WTC11 (cell line): Measurements from ENCODE around the gene DGKZ. TPM values are rescaled to one million over a fixed set of nuclear protein-coding genes. Genes with fewer than 3 reads are reported as not detected.

Experiments used
- ATAC-seq: fragments of 200-7000 bp; cut with Tn5 transposase; 2 replicates; pipeline ENCODE4 v1.10.0; 2021; ENCODE audit warnings: mild to moderate bottlenecking, moderate library complexity
- CTCF ChIA-PET: fragments of 300-600 bp; sonication (Branson Sonifier 250); formaldehyde crosslinking; loops from one replicate; lab custom pipeline; 2021; ENCODE audit warnings: antibody characterized with exemption; lab: Charles Lee
- POLR2A ChIA-PET: fragments of 350-600 bp; sonication (Branson Sonifier 250); formaldehyde crosslinking; loops from one replicate; lab custom pipeline; 2021; ENCODE audit warnings: antibody characterized with exemption; lab: Charles Lee
- DNase-seq: peaks from one replicate; pipeline ENCODE4 v3.0.0; 2021; ENCODE audit warnings: low spot score
- H3K27ac Mint-ChIP-seq: 2 replicates; pipeline ENCODE4 v1.8.0; 2021; ENCODE audit warnings: mixed read lengths
- H3K27me3 Mint-ChIP-seq: 2 replicates; pipeline ENCODE4 v1.8.0; 2021; ENCODE audit warnings: low read depth, mild to moderate bottlenecking, moderate library complexity, mixed read lengths
- H3K36me3 Mint-ChIP-seq: 2 replicates; pipeline ENCODE4 v1.8.0; 2021; ENCODE audit warnings: mixed read lengths
- H3K4me1 Mint-ChIP-seq: 2 replicates; pipeline ENCODE4 v1.8.0; 2022; ENCODE audit warnings: mixed read lengths
- H3K4me3 Mint-ChIP-seq: 2 replicates; pipeline ENCODE4 v1.8.0; 2021; ENCODE audit warnings: mild to moderate bottlenecking, moderate library complexity, mixed read lengths
- H3K9me3 Mint-ChIP-seq: 2 replicates; pipeline ENCODE4 v1.8.0; 2021; ENCODE audit warnings: mixed read lengths
- AFF4 ChIP-seq: sonication (generic); formaldehyde crosslinking; IDR thresholded peaks from 2 replicates; pipeline ENCODE4 v1.8.1; 2023; ENCODE audit warnings: mild to moderate bottlenecking, missing genetic modification reagents, borderline replicate concordance
- AR ChIP-seq: fragments of 250-450 bp; sonication (Bioruptor Pico); IDR thresholded peaks from 2 replicates; pipeline ENCODE4 v1.9.0; 2021; ENCODE audit warnings: mild to moderate bottlenecking
- ATF2 ChIP-seq: sonication (generic); formaldehyde crosslinking; IDR thresholded peaks from 2 replicates; pipeline ENCODE4 v1.8.1; 2022; ENCODE audit warnings: low read depth, missing genetic modification reagents, borderline replicate concordance
- CREM ChIP-seq: sonication (generic); formaldehyde crosslinking; IDR thresholded peaks from 2 replicates; pipeline ENCODE4 v1.8.1; 2022; ENCODE audit warnings: mild to moderate bottlenecking, missing genetic modification reagents, moderate library complexity
- CTCF ChIP-seq: fragments of 200-600 bp; IDR thresholded peaks from 2 replicates; pipeline ENCODE4 v1.8.0; 2022; ENCODE audit warnings: antibody characterized with exemption
- E2F4 ChIP-seq: sonication (generic); formaldehyde crosslinking; IDR thresholded peaks from 2 replicates; pipeline ENCODE4 v1.8.1; 2022; ENCODE audit warnings: low read depth, mild to moderate bottlenecking, moderate library complexity, missing genetic modification reagents, borderline replicate concordance
- EMX1 ChIP-seq: fragments of 250-450 bp; sonication (Bioruptor Pico); IDR thresholded peaks from 2 replicates; pipeline ENCODE4 v1.8.0; 2021; ENCODE audit warnings: mild to moderate bottlenecking
- ESRRA ChIP-seq: sonication (generic); formaldehyde crosslinking; IDR thresholded peaks from 2 replicates; pipeline ENCODE4 v1.8.1; 2022; ENCODE audit warnings: mild to moderate bottlenecking, missing genetic modification reagents, borderline replicate concordance
- ETV6 ChIP-seq: sonication (generic); formaldehyde crosslinking; IDR thresholded peaks from 2 replicates; pipeline ENCODE4 v1.8.1; 2022; ENCODE audit warnings: mild to moderate bottlenecking, missing genetic modification reagents
- HMGXB4 ChIP-seq: sonication (generic); formaldehyde crosslinking; IDR thresholded peaks from 2 replicates; pipeline ENCODE4 v1.8.1; 2023; ENCODE audit warnings: mild to moderate bottlenecking, moderate library complexity, missing genetic modification reagents
- IRF2 ChIP-seq: sonication (generic); formaldehyde crosslinking; IDR thresholded peaks from 2 replicates; pipeline ENCODE4 v1.8.0; 2022; ENCODE audit warnings: low read depth, missing genetic modification reagents, borderline replicate concordance
- JAZF1 ChIP-seq: fragments of 250-450 bp; sonication (Bioruptor Pico); IDR thresholded peaks from 2 replicates; pipeline ENCODE4 v1.9.0; 2021; ENCODE audit warnings: moderate library complexity, mild to moderate bottlenecking, inconsistent platforms
- NR1H2 ChIP-seq: sonication (generic); formaldehyde crosslinking; IDR thresholded peaks from 2 replicates; pipeline ENCODE4 v1.9.0; 2021; ENCODE audit warnings: mild to moderate bottlenecking, moderate library complexity, missing genetic modification reagents
- PRRX2 ChIP-seq: fragments of 250-450 bp; sonication (Bioruptor Pico); IDR thresholded peaks from 2 replicates; pipeline ENCODE4 v1.8.0; 2021; ENCODE audit warnings: mild to moderate bottlenecking
- RORB ChIP-seq: fragments of 250-450 bp; sonication (Bioruptor Pico); IDR thresholded peaks from 2 replicates; pipeline ENCODE4 v1.9.0; 2021; ENCODE audit warnings: mild to moderate bottlenecking
- ZMAT4 ChIP-seq: fragments of 250-450 bp; sonication (Bioruptor Pico); IDR thresholded peaks from 2 replicates; pipeline ENCODE4 v1.9.0; 2021; ENCODE audit warnings: mild to moderate bottlenecking
- ZNF219 ChIP-seq: sonication (generic); formaldehyde crosslinking; IDR thresholded peaks from 2 replicates; pipeline ENCODE4 v1.8.0; 2023; ENCODE audit warnings: missing genetic modification reagents, mild to moderate bottlenecking, borderline replicate concordance
- ZNF425 ChIP-seq: fragments of 250-450 bp; sonication (Bioruptor Pico); conservative IDR thresholded peaks from 2 replicates; pipeline ENCODE4 v1.9.0; 2021; ENCODE audit warnings: mild to moderate bottlenecking
- total RNA-seq: library from RNA; stranded (reverse); gene quantifications from 3 replicates; pipeline ENCODE4 v1.2.3, GENCODE V29; 2021

Gene DGKZ
- total RNA-seq, 1 experiment from 2014 or later: 139 TPM

GRCh38 chr11:46386005-46386578 lies 38.8 kb downstream of the DGKZ start:
- no peak overlapping the region for H3K4me3 Mint-ChIP-seq
- no peaks in the 10 kb centered on the region for H3K36me3 Mint-ChIP-seq
- DNase-seq (no peak), ATAC-seq (no peak)
- no peak overlapping the region for H3K27ac Mint-ChIP-seq
- no peaks in the 10 kb centered on the region for H3K9me3 Mint-ChIP-seq
- peaks cover 53% of the 10 kb centered on the region for H3K27me3 Mint-ChIP-seq
- POLR2A ChIA-PET: no interaction called here
- CTCF ChIA-PET: interaction anchor here (1.5 kb wide), 1 partner anchor 34 kb away, joined by 6 read pairs; no protein-coding TSS in a partner anchor
- H3K4me1 Mint-ChIP-seq: peaks cover 33% of the 10 kb centered on the region
- TF ChIP-seq CREM (CRISPR knock-in tag): no peak
- TF ChIP-seq RORB (CRISPR knock-in tag): no peak
- no peak for TF ChIP-seq ESRRA (CRISPR knock-in tag)
- TF ChIP-seq ZNF425: no peak
- no peak for TF ChIP-seq ATF2
- TF ChIP-seq E2F4 (CRISPR knock-in tag): no peak
- TF ChIP-seq HMGXB4 (CRISPR knock-in tag): no peak
- no peak for TF ChIP-seq EMX1
- TF ChIP-seq CTCF: no peak
- no peak for TF ChIP-seq PRRX2 (CRISPR knock-in tag)
- no peak for TF ChIP-seq JAZF1 (CRISPR knock-in tag)
- TF ChIP-seq NR1H2: no peak
- no peak for TF ChIP-seq ETV6 (CRISPR knock-in tag)
- no peak for TF ChIP-seq IRF2 (CRISPR knock-in tag)
- TF ChIP-seq AFF4 (CRISPR knock-in tag): no peak
- TF ChIP-seq AR (CRISPR knock-in tag): no peak
- TF ChIP-seq ZMAT4 (CRISPR knock-in tag): no peak
- TF ChIP-seq ZNF219 (CRISPR knock-in tag): no peak
